GM19372 (cell line): ENCODE data around the gene MEIS1.
"Not testable (repeated sequence)": the region's sequence is repeated elsewhere in the genome, so short reads cannot be mapped to it uniquely, and the experiment has no call there.

Source experiments
- ATAC-seq: cut with Tn5 transposase; IDR thresholded peaks from one replicate; pipeline ENCODE4 v1.9.1; 2021; ENCODE audit warnings: mild to moderate bottlenecking, low read depth, moderate library complexity; ENCODE audit not compliant: unreplicated experiment

MEIS1 gene

GRCh38 chr2:66434679-66435548 is at the start of gene MEIS1:
TSS of gene MEIS1 (plus strand) at chr2:66435125. CDS start at chr2:66435857, 732 bp downstream.
- peak; percentile 86 for ATAC-seq

- no peak for ATAC-seq
These were observed 47.7 kb upstream of the MEIS1 start for GRCh38 chr2:66387016-66387753.

- no peak for ATAC-seq
These were observed 45.2 kb upstream of the MEIS1 start for GRCh38 chr2:66389651-66390131.

GRCh38 chr2:66390152-66390551 is 44.8 kb upstream of the MEIS1 start:
- ATAC-seq: no peak

GRCh38 chr2:66390811-66391210 is 44.1 kb upstream of the MEIS1 start:
- ATAC-seq: no peak

- ATAC-seq: not testable (repeated sequence)
These were observed 43.7 kb upstream of the MEIS1 start for GRCh38 chr2:66391240-66391639.

- ATAC-seq: no peak
These were observed 29.5 kb upstream of the MEIS1 start for GRCh38 chr2:66405473-66405872.

- ATAC-seq: no peak
These were observed 26.0 kb upstream of the MEIS1 start for GRCh38 chr2:66408905-66409304.

GRCh38 chr2:66412874-66413273 is 22.1 kb upstream of the MEIS1 start:
- no peak for ATAC-seq

GRCh38 chr2:66414896-66415295 is 20.0 kb upstream of the MEIS1 start:
- no peak for ATAC-seq

GRCh38 chr2:66418381-66418780 is 16.5 kb upstream of the MEIS1 start:
- ATAC-seq: no peak

GRCh38 chr2:66421612-66422011 is 13.3 kb upstream of the MEIS1 start:
- no peak for ATAC-seq

GRCh38 chr2:66423391-66424124 is 11.4 kb upstream of the MEIS1 start:
- no peak for ATAC-seq

GRCh38 chr2:66426244-66427111 is 8.4 kb upstream of the MEIS1 start:
- ATAC-seq: no peak

- ATAC-seq: no peak
These were observed 7.6 kb upstream of the MEIS1 start for GRCh38 chr2:66427300-66427699.

- ATAC-seq: peak; percentile 63
These were observed 5.8 kb upstream of the MEIS1 start for GRCh38 chr2:66428986-66429612.

- no peak for ATAC-seq
These were observed 5.0 kb upstream of the MEIS1 start for GRCh38 chr2:66429693-66430504.

GRCh38 chr2:66430505-66431273 is 4.2 kb upstream of the MEIS1 start:
- no peak for ATAC-seq
